DOHH2 (cell line): ENCODE measurements around the gene TNK1.

ENCODE experiments used
- H3F3A ChIP-seq: fragments of 200-600 bp; sonication (generic), shearing (Covaris generic); 2 replicates; pipeline ENCODE4 v1.6.0; 2016; ENCODE audit warnings: antibody characterized with exemption, mild to moderate bottlenecking; ENCODE audit not compliant: control insufficient read depth, insufficient read depth
- H3K27ac ChIP-seq: fragments of 200-600 bp; sonication (generic); 2 replicates; pipeline ENCODE4 v1.5.1; 2014; ENCODE audit warnings: low read depth, mild to moderate bottlenecking, low read length, moderate library complexity
- H3K27me3 ChIP-seq: fragments of 200-600 bp; sonication (generic); 2 replicates; pipeline ENCODE4 v1.6.1; 2014; ENCODE audit warnings: mild to moderate bottlenecking, low read length, mixed read lengths; ENCODE audit not compliant: control insufficient read depth
- H3K36me3 ChIP-seq: fragments of 200-600 bp; sonication (generic); 2 replicates; pipeline ENCODE4 v1.6.1; 2014; ENCODE audit warnings: mild to moderate bottlenecking, low read length, moderate library complexity, mixed read lengths; ENCODE audit not compliant: control insufficient read depth
- H3K4me1 ChIP-seq: fragments of 200-600 bp; sonication (generic); 2 replicates; pipeline ENCODE4 v1.6.1; 2014; ENCODE audit warnings: mild to moderate bottlenecking, low read length, mixed read lengths; ENCODE audit not compliant: control insufficient read depth
- H3K4me2 ChIP-seq: fragments of 200-600 bp; sonication (generic); 2 replicates; pipeline ENCODE4 v1.6.0; 2014; ENCODE audit warnings: mild to moderate bottlenecking, low read length, moderate library complexity
- H3K4me3 ChIP-seq: fragments of 200-600 bp; sonication (generic); 2 replicates; pipeline ENCODE4 v1.5.1; 2014; ENCODE audit warnings: mild to moderate bottlenecking, low read length, mixed read lengths
- H3K79me2 ChIP-seq: fragments of 200-600 bp; sonication (generic); 2 replicates; pipeline ENCODE4 v1.6.1; 2014; ENCODE audit warnings: mild to moderate bottlenecking, low read length, mixed read lengths; ENCODE audit not compliant: control insufficient read depth
- H3K9me2 ChIP-seq: fragments of 200-600 bp; sonication (generic); replicated peaks from 2 replicates; pipeline ENCODE4 v1.6.1; 2014; ENCODE audit warnings: mild to moderate bottlenecking, low read length, mixed read lengths; ENCODE audit not compliant: control insufficient read depth
- H3K9me3 ChIP-seq: fragments of 200-600 bp; sonication (generic); 2 replicates; pipeline ENCODE4 v1.6.1; 2014; ENCODE audit warnings: antibody characterized with exemption, low read length, mixed read lengths; ENCODE audit not compliant: control insufficient read depth, insufficient read depth
- H4K20me1 ChIP-seq: fragments of 200-600 bp; sonication (generic); 2 replicates; pipeline ENCODE4 v1.6.0; 2014; ENCODE audit warnings: low read depth, mild to moderate bottlenecking, antibody characterized with exemption, low read length, moderate library complexity; ENCODE audit not compliant: control insufficient read depth, insufficient read depth
- CTCF ChIP-seq: fragments of 200-600 bp; sonication (generic); IDR thresholded peaks from one replicate; pipeline ENCODE4 v1.5.1; 2014; ENCODE audit warnings: antibody characterized with exemption, mild to moderate bottlenecking, low read depth, low read length; ENCODE audit not compliant: poor library complexity, severe bottlenecking
- EZH2phosphoT487 ChIP-seq: fragments of 200-600 bp; sonication (generic); IDR thresholded peaks from 2 replicates; pipeline ENCODE4 v1.6.1; 2017; ENCODE audit warnings: borderline replicate concordance, mild to moderate bottlenecking, antibody characterized with exemption, low read length, moderate library complexity, mixed read lengths

TNK1 gene

DNA sequence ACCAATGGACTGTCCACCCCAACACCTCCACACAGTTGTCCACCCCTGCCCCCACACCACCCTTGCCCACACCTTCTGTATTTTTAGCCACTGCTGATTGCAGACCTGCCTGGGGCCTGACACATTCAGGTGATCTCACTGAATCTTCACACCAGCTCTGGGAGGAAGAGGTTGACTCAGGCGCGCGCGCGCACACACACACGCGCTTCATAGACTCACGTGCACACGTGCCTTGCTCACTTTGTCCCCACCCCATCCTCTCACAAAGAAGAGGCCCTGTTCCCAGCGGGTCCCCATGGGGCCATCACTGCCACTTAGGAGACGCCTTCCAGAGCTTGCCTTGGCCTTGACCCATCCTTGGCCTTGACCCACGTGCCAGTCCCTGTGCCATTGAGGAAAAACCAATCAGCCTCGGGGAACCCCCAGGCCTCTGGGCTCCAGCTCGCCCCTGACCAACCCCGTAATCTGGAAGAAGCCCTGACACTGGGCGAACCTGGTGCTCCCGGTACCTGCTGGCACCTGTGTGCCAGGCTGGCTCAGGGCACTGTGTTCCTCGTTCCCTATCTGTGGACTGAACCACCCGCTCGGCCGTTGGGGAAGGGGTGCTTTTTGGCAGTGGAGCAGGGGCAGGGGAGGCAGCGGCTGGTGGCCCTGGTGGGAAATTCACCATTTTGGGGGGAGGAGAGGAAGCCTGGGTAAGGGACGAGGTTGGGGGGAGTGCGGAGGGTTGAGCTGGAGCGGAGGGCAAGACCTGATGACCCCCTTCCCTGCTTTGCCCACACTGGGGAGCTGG lies 29.9 kb downstream of the TNK1 start:
- Histone ChIP-seq H3K9me2 (no peaks in the 10 kb centered on the region), H3F3A (0 out of 2 replicates have a peak, but pooled peaks cover 2% of the 10 kb centered on the region), H3K4me3 (no peak overlapping the region), H3K27ac (no peak overlapping the region), H4K20me1 (no peaks in the 10 kb centered on the region), H3K79me2 (no peaks in the 10 kb centered on the region), H3K9me3 (no peaks in the 10 kb centered on the region), H3K4me2 (no peak overlapping the region), H3K27me3 (no peaks in the 10 kb centered on the region), H3K4me1 (no peaks in the 10 kb centered on the region), H3K36me3 (no peaks in the 10 kb centered on the region)
- TF ChIP-seq EZH2phosphoT487 (no peak), CTCF (no peak)

GRCh38 chr17:7411427-7411750 lies 30.5 kb downstream of the TNK1 start:
- Histone ChIP-seq H3K9me2 (no peaks in the 10 kb centered on the region), H3K4me1 (no peaks in the 10 kb centered on the region), H3K27me3 (no peaks in the 10 kb centered on the region), H4K20me1 (no peaks in the 10 kb centered on the region), H3K4me3 (no peak overlapping the region), H3K27ac (no peak overlapping the region), H3K36me3 (no peaks in the 10 kb centered on the region), H3K4me2 (no peak overlapping the region), H3K9me3 (no peaks in the 10 kb centered on the region), H3F3A (0 out of 2 replicates have a peak, but pooled peaks cover 2% of the 10 kb centered on the region), H3K79me2 (no peaks in the 10 kb centered on the region)
- TF ChIP-seq EZH2phosphoT487 (no peak), CTCF (no peak)

DNA sequence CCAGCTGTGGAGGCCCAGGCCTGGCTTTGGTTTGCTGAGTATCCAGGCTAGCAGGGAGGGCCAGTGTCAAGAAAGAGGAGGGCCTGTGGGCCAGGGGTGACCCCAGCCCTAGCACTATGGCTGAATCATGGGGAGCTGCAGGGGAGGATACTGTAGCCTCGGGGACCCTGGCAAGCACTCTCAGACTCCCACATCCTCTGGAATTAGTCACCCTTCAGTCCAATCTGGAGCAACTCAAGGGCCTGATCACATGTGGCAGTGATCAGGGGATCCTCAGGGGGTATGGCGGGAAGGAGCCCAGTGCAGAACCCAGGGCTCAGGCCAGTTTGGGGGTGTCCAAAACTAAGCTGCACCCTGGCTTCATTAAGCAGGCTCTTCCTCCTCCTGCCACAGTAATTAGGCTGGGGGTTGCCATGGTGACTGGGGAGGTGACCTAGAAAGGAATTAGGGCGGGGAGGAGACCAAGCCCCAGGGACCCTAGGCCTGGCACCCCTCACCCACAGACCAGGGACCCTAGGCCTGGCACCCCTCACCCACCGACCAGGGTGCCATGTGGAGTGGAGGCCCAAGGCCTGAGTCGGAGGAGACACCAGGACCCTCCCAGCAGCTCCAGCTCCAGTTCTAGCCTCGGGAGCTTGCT lies 32.6 kb downstream of the TNK1 start:
- no peaks in the 10 kb centered on the region for H3K9me2 ChIP-seq
- H3K27ac ChIP-seq: no peak overlapping the region
- no peaks in the 10 kb centered on the region for H3K4me1 ChIP-seq
- no peak overlapping the region for H3K4me2 ChIP-seq
- TF ChIP-seq EZH2phosphoT487 (no peak), CTCF (no peak)
- H3K36me3 ChIP-seq: no peaks in the 10 kb centered on the region
- H3K79me2 ChIP-seq: no peaks in the 10 kb centered on the region
- H3K4me3 ChIP-seq: no peak overlapping the region
- H3K9me3 ChIP-seq: no peaks in the 10 kb centered on the region
- H3K27me3 ChIP-seq: no peaks in the 10 kb centered on the region; the same call in 1 of the 2 replicates
- no peaks in the 10 kb centered on the region for H4K20me1 ChIP-seq
- H3F3A ChIP-seq: 0 out of 2 replicates have a peak, but pooled peaks cover 2% of the 10 kb centered on the region
